HCT116 (cell line): ENCODE measurements around the gene CAPRIN1. TPM values are rescaled to one million over a fixed set of nuclear protein-coding genes. Genes with fewer than 3 reads are reported as not detected.

Experiments
- ATAC-seq: fragments of 200-7000 bp; cut with Tn5 transposase; 2 replicates; pipeline ENCODE4 v1.9.1; 2020; ENCODE audit warnings: mild to moderate bottlenecking, moderate library complexity
- BruUV-seq: library from RNA; stranded (reverse); fragments of 400-500 nt; replicated peaks from 2 replicates; lab custom pipeline; 2021; lab: Mats Ljungman, UMichigan
- CTCF ChIA-PET: fragments of 300-600 bp; sonication (Branson Sonifier 250); formaldehyde crosslinking; loops from one replicate; lab custom pipeline; 2021; ENCODE audit warnings: antibody characterized with exemption; lab: Charles Lee
- POLR2A ChIA-PET: fragments of 300-600, 350-600 bp; sonication (Branson Sonifier 250); formaldehyde crosslinking; loops from one replicate; lab custom pipeline; 2021; ENCODE audit warnings: antibody characterized with exemption; lab: Charles Lee
- RAD21 ChIA-PET, 2 experiments: fragments of 300-600 bp; sonication (Branson Sonifier 250); formaldehyde crosslinking; loops; one replicate each; lab custom pipeline; 2023; ENCODE audit warnings: low total read pairs in 2 of 2; ENCODE audit not compliant: uncharacterized antibody in 2 of 2, unreplicated experiment in 2 of 2, low non-redundant PET in 1 of 2; lab: Charles Lee
- DNase-seq: peaks from one replicate; pipeline ENCODE4 v3.0.0-alpha.2; 2010; ENCODE audit warnings: low read depth, low spot score
- H2AFZ ChIP-seq: fragments of 200-600 bp; shearing (Covaris generic), sonication (generic); 2 replicates; pipeline ENCODE4 v1.6.1; 2017; ENCODE audit warnings: low read depth, mixed run types, mixed read lengths, antibody characterized with exemption, low read length; ENCODE audit not compliant: poor library complexity, severe bottlenecking
- H3K27ac ChIP-seq: 2 replicates; pipeline ENCODE4 v1.5.1; 2012; ENCODE audit warnings: low read depth, low read length
- H3K27me3 ChIP-seq: fragments of 200-600 bp; sonication (generic); 2 replicates; pipeline ENCODE4 v1.6.1; 2016; ENCODE audit warnings: mixed run types, low read length, mixed read lengths; ENCODE audit not compliant: insufficient read depth
- H3K36me3 ChIP-seq, 2 experiments: fragments of 200-500 bp in 1 of 2; fragments of 200-600 bp in 1 of 2; sonication (Bioruptor generic) in 1 of 2; sonication (generic) in 1 of 2; 2 replicates each; pipeline versions ENCODE4 v1.5.1 to v1.6.1; 2014 to 2016; ENCODE audit warnings: low read length in 2 of 2, inconsistent platforms in 1 of 2, mixed read lengths in 1 of 2, mixed run types in 1 of 2; ENCODE audit not compliant: insufficient read depth in 2 of 2, control insufficient read depth in 1 of 2
- H3K4me1 ChIP-seq, 2 experiments: fragments of 200-600 bp in 1 of 2; sonication (generic) in 1 of 2; 2 replicates each; pipeline versions ENCODE4 v1.5.1 to v1.6.1; 2012 to 2017; ENCODE audit warnings: low read length in 2 of 2, inconsistent platforms in 1 of 2, mild to moderate bottlenecking in 1 of 2, mixed read lengths in 1 of 2, mixed run types in 1 of 2, moderate library complexity in 1 of 2; ENCODE audit not compliant: insufficient read depth in 2 of 2, control insufficient read depth in 1 of 2
- H3K4me2 ChIP-seq: fragments of 200-600 bp; sonication (generic); 2 replicates; pipeline ENCODE4 v1.6.1; 2017; ENCODE audit warnings: mixed run types, low read length, mixed read lengths
- H3K4me3 ChIP-seq, 2 experiments: fragments of 200-600 bp in 1 of 2; sonication (generic) in 1 of 2; replicated peaks in 1 of 2; 2 replicates each; pipeline ENCODE4 v1.5.1; 2011 to 2016; ENCODE audit warnings: low read length in 2 of 2, control low read depth in 1 of 2, low read depth in 1 of 2, mild to moderate bottlenecking in 1 of 2, mixed read lengths in 1 of 2, mixed run types in 1 of 2
- H3K79me2 ChIP-seq: fragments of 200-600 bp; sonication (generic); 2 replicates; pipeline ENCODE4 v1.6.1; 2017; ENCODE audit warnings: mild to moderate bottlenecking, mixed run types, low read length, moderate library complexity, mixed read lengths; ENCODE audit not compliant: insufficient read depth
- H3K9ac ChIP-seq: fragments of 200-600 bp; sonication (generic); 2 replicates; pipeline ENCODE4 v1.6.1; 2016; ENCODE audit warnings: low read length, mixed read lengths
- H3K9me2 ChIP-seq: fragments of 200-600 bp; sonication (generic), shearing (Covaris generic); 2 replicates; pipeline ENCODE4 v1.6.1; 2017; ENCODE audit warnings: mixed run types, mild to moderate bottlenecking, moderate library complexity; ENCODE audit not compliant: insufficient read depth
- H3K9me3 ChIP-seq, 2 experiments: fragments of 200-500 bp in 1 of 2; fragments of 200-600 bp in 1 of 2; sonication (Bioruptor generic) in 1 of 2; sonication (generic) in 1 of 2; 2 replicates each; pipeline ENCODE4 v1.6.1; 2014 to 2017; ENCODE audit warnings: low read length in 2 of 2, mixed read lengths in 2 of 2, inconsistent platforms in 1 of 2, low read depth in 1 of 2, mild to moderate bottlenecking in 1 of 2, mixed run types in 1 of 2, moderate library complexity in 1 of 2; ENCODE audit not compliant: control insufficient read depth in 1 of 2, insufficient read depth in 1 of 2
- H4K20me1 ChIP-seq: fragments of 200-600 bp; sonication (generic), shearing (Covaris generic); 2 replicates; pipeline ENCODE4 v1.6.1; 2017; ENCODE audit warnings: mixed run types, mild to moderate bottlenecking, moderate library complexity; ENCODE audit not compliant: insufficient read depth
- ATF3 ChIP-seq: IDR thresholded peaks from 2 replicates; pipeline ENCODE4 v1.6.1; 2012
- CEBPB ChIP-seq: IDR thresholded peaks from 2 replicates; pipeline ENCODE4 v1.6.1; 2012; ENCODE audit warnings: low read depth
- CTCF ChIP-seq, 3 experiments: fragments of 200-600 bp in 1 of 3; sonication (generic) in 1 of 3; IDR thresholded peaks in 2 of 3; conservative IDR thresholded peaks in 1 of 3; 2 replicates each; pipeline ENCODE4 v1.5.1; 2012 to 2017; ENCODE audit warnings: low read depth in 2 of 3, low read length in 2 of 3, antibody characterized with exemption in 1 of 3, borderline replicate concordance in 1 of 3, control low read depth in 1 of 3, mild to moderate bottlenecking in 1 of 3, mixed read lengths in 1 of 3, mixed run types in 1 of 3, moderate library complexity in 1 of 3; ENCODE audit not compliant: insufficient read depth in 1 of 3
- EGR1 ChIP-seq: IDR thresholded peaks from 2 replicates; pipeline ENCODE4 v1.6.1; 2012; ENCODE audit warnings: low read depth
- ELF1 ChIP-seq: IDR thresholded peaks from 2 replicates; pipeline ENCODE4 v1.6.1; 2012; ENCODE audit warnings: low read depth, borderline replicate concordance
- JUND ChIP-seq: IDR thresholded peaks from 2 replicates; pipeline ENCODE4 v1.6.1; 2012
- POLR2AphosphoS5 ChIP-seq: IDR thresholded peaks from 2 replicates; pipeline ENCODE4 v1.6.1; 2011; ENCODE audit warnings: mild to moderate bottlenecking, low read depth, low read length, moderate library complexity
- RAD21 ChIP-seq: IDR thresholded peaks from 2 replicates; pipeline ENCODE4 v1.6.1; 2012; ENCODE audit warnings: low read depth, mild to moderate bottlenecking
- REST ChIP-seq: IDR thresholded peaks from 2 replicates; pipeline ENCODE4 v1.6.1; 2012; ENCODE audit warnings: low read depth
- SIN3A ChIP-seq: IDR thresholded peaks from 2 replicates; pipeline ENCODE4 v1.6.1; 2012; ENCODE audit warnings: low read depth
- TCF7L2 ChIP-seq: IDR thresholded peaks from 2 replicates; pipeline ENCODE4 v1.7.0; 2011; ENCODE audit warnings: borderline replicate concordance, inconsistent platforms; ENCODE audit not compliant: insufficient read depth, insufficient read length; ENCODE audit errors: extremely low read depth
- ZFX ChIP-seq: fragments of 450-650 bp; IDR thresholded peaks from 2 replicates; pipeline ENCODE4 v1.6.1; 2017
- intact Hi-C: fragments of 100-400 bp; cut with micrococcal nuclease; formaldehyde crosslinking; loops from 2 replicates; pipeline ENCODE4 v1.10.0; 2022
- total RNA-seq: library from RNA; stranded (reverse); gene quantifications from one replicate; pipeline ENCODE4 v1.2.1, GENCODE V29; 2021; ENCODE audit not compliant: unreplicated experiment

Gene CAPRIN1
- total RNA-seq, 1 experiment from 2014 or later = 285 TPM

GRCh38 chr11:34013898-34014571 is 37.5 kb upstream of the CAPRIN1 start:
- DNase-seq (no peak), ATAC-seq (no peak)
- ChIA-PET RAD21 (no interaction called here), CTCF (no interaction called here), POLR2A (no interaction called here)
- H3K4me2 ChIP-seq = no peak overlapping the region
- no peaks in the 10 kb centered on the region for H3K9me3 ChIP-seq
- H3K27me3 ChIP-seq = no peaks in the 10 kb centered on the region
- H2AFZ ChIP-seq = no peak overlapping the region
- no peak overlapping the region for H3K27ac ChIP-seq
- no TSS peak for BruUV-seq
- no peaks in the 10 kb centered on the region for H3K4me1 ChIP-seq
- H3K36me3 ChIP-seq = no peaks in the 10 kb centered on the region
- no peak overlapping the region for H3K9ac ChIP-seq
- no peaks in the 10 kb centered on the region for H3K9me2 ChIP-seq
- intact Hi-C loops = no loop called here
- H3K4me3 ChIP-seq = no peak overlapping the region
- no peaks in the 10 kb centered on the region for H3K79me2 ChIP-seq
- no peaks in the 10 kb centered on the region for H4K20me1 ChIP-seq
- TF ChIP-seq REST = no peak
- TF ChIP-seq POLR2AphosphoS5 = no peak
- no peak for TF ChIP-seq CEBPB
- TF ChIP-seq RAD21 = no peak
- TF ChIP-seq TCF7L2 = no peak
- no peak for TF ChIP-seq SIN3A
- TF ChIP-seq ATF3 = no peak
- no peak for TF ChIP-seq CTCF (IDR thresholded peaks at IDR 0.05 in 2 of 3, conservative IDR thresholded peaks at IDR 0.05 in 1 of 3; ENCODE audit: borderline replicate concordance in 1 of 3, insufficient read depth in 1 of 3, low read depth in 2 of 3, low read length in 2 of 3)
- TF ChIP-seq ELF1 = no peak
- no peak for TF ChIP-seq JUND
- TF ChIP-seq EGR1 = no peak
- TF ChIP-seq ZFX = no peak
